HG02571 (cell line): ENCODE data around the gene FTCD.
"Not testable (repeated sequence)": the region's sequence is repeated elsewhere in the genome, so short reads cannot be mapped to it uniquely, and the experiment has no call there.

Experiments used
- ATAC-seq: cut with Tn5 transposase; IDR thresholded peaks from one replicate; pipeline ENCODE4 v1.9.1; 2021; ENCODE audit warnings: mild to moderate bottlenecking, moderate library complexity; ENCODE audit not compliant: unreplicated experiment

FTCD gene

GRCh38 chr21:46113497-46114176, 41.7 kb downstream of the FTCD start:
- ATAC-seq: no peak

GRCh38 chr21:46112725-46113215, 42.6 kb downstream of the FTCD start:
- ATAC-seq: no peak

GRCh38 chr21:46111857-46112724, 43.3 kb downstream of the FTCD start:
- no peak for ATAC-seq

- ATAC-seq: no peak
These were observed 44.2 kb downstream of the FTCD start for GRCh38 chr21:46111193-46111571.

DNA sequence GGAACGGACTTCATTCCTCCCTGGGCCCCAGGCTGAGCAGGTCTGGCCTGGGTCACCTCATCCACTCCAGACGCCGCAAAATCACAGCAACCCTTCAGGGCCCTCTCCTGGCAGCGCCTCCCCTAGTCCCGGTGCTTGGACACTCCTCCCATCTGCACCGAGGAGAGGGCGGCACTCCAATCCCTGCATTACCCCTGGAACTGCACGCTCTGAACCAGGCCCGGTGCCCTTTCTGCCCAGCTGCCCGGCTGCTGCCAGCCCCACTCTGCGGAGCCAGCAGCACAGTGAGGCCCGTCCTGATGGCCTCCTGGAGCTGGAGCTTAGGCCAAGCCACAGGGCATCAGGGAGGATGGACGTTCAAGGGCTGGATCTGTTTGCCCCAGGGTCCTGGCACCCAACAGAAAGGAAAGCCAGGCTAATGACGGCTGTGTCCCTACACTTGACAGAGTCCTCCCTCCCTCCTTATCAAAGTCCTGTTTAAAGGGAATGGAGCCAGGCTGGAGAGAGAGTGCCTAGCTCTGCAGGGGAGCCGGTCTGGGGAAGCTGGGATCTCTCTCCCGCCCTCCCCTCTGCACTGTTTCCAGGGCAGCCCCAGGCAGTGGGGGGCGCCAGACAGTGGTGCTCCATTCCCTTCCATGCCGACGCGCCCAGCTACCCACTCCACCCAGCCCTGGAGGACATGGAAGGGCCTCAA, 44.7 kb downstream of the FTCD start:
- ATAC-seq: no peak

- no peak for ATAC-seq
These were observed 45.8 kb downstream of the FTCD start for GRCh38 chr21:46109313-46110221.

DNA sequence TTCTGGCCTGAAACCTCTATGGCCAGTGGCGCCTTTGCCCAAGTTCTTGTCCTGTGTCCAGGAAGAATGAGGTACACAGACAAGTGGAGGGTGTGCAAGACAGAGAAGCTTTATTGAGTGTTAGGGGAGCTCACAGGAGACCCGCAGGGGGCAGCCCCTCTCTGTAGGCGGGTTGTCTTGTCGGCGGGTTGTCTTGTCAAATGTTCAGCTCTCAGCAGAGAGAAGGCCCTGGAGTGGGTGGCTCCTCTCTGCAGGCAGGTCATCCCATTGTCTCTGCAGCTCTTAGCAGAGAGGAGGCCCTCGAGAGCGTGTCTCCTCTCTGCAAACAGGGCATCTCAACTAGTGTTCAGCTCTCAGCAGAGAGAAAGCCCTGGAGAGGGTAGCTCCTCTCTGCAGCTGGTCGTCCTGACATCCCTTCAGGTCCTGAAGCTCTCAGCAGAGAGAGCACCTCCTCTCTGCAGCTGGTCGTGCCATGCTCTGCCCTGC, 46.5 kb downstream of the FTCD start:
- no peak for ATAC-seq

DNA sequence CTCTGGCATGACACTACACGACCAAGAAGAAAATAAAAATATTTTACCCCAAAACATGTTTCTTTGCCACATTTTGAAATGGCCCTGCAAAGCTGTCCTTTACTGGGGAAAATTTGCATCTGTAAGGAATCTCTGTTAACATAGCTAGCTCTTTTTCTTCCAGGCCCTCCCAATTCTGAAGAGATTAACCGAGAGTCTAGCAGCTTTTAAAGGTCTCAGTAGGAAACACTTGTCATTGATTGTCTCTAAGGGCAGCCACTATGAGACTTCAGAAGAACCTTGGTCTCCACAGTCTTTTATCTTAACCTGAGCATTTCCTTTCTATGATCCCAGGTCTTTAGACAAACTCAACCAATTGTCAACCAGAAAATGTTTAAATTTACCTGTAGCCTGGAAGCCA, 48.0 kb downstream of the FTCD start:
- ATAC-seq: not testable (repeated sequence)

GRCh38 chr21:46104104-46104503, 51.3 kb downstream of the FTCD start:
- no peak for ATAC-seq

DNA sequence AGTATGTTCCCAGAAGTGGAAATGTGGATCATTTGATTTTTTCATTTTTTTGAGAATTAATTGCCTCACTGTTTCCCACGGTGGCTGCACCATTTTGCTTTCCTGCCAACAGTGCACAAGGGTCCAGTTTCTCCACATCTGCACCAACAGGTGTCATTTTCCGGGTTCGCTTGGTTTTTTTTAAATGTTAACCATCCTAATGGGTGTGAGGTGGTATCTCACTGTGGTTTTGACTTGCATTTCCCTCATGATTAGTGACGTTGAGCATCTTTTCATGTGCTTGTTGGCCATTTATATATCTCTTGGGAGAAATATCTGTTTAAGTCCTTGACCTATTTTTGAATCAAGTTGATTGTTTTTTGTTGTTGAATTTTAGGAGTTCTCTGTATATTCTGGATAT, 54.5 kb downstream of the FTCD start:
- ATAC-seq: no peak

DNA sequence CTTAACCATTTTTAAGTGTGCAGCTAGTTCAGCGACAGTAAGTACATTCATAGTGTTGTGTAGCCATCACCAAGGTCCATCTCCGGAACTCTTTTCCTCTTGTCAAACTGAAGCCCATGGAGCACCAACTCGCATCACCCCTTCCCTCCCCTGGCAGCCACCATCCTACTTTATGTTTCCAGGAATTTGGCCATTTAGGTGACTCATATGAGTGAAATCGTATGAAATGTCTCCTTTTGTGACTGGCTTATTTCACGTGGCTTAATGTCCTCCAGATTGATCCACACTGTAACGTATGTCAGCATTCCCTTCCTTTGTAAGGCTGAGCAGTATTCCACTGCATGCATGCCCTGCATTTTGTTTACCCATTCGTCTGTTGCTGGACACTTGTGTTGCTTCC, 55.0 kb downstream of the FTCD start:
- ATAC-seq: no peak

GRCh38 chr21:46100020-46100419, 55.4 kb downstream of the FTCD start:
- ATAC-seq: no peak

DNA sequence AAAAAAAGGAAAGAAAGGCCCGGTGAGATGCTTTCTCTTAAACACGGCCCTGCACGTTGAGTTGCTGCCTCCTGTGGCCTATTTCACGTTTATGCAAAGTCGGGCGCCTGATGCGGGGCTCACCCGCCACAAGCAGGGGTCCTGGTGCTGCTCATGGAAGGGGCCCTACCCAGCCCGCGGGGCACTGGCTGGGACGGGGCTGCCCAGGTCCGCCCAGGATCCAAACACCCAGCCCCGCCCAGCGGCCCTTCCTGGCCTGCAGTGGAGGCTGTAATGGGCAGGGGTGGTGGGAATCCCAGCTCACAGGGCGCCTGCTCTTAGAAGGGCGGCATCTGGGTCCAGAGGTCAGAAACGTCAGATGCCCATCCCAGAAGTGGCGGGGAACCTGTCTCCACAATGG, 55.9 kb downstream of the FTCD start:
- no peak for ATAC-seq

DNA sequence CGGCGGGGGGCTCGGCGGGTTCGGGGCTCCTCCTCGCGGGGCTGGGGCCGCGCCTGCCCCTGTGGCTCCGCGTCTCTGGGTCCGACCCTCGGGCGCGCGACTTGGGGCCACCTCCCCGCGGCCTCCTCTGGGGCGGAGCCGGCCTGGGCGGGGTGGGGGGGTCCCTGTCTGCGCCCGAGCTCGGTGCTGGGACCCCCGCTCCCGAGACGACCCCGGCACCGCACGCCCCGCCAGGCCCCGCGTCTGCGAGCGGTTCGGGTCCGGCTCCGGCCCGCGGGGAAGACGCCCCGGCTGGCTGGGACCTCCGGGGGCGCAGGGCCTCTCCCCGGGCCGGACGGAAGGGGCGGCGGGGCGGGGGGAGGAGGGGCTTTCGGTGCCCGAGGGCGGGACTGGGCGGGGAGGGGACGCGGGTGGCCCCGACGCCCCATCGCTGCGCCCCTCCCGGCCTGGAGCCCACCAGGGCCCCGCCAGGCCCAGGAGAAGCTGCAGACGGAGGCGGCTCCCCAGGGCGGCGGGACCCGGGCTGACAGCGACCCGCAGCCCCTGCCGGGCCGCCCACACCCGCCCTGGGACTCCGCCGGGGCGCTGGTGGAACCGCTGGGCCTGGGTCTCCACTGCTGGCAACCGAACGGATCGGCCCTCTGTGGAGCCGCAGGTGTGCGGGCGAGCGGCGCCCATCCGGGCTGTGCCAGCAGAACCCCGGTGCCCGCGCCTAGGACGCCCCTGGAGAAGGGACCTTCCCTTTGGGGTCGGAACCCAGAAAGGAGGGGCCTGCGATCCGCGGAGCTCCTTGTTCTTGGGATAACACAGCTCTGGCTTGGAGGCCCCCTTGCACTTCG, 56.9 kb downstream of the FTCD start:
- no peak for ATAC-seq

GRCh38 chr21:46097336-46098293, 57.8 kb downstream of the FTCD start, which contains the start of gene COL6A2:
TSS of gene COL6A2 (plus strand) at chr21:46098112.
- no peak for ATAC-seq

- ATAC-seq: no peak
These were observed 58.6 kb downstream of the FTCD start for GRCh38 chr21:46096596-46097335.

DNA sequence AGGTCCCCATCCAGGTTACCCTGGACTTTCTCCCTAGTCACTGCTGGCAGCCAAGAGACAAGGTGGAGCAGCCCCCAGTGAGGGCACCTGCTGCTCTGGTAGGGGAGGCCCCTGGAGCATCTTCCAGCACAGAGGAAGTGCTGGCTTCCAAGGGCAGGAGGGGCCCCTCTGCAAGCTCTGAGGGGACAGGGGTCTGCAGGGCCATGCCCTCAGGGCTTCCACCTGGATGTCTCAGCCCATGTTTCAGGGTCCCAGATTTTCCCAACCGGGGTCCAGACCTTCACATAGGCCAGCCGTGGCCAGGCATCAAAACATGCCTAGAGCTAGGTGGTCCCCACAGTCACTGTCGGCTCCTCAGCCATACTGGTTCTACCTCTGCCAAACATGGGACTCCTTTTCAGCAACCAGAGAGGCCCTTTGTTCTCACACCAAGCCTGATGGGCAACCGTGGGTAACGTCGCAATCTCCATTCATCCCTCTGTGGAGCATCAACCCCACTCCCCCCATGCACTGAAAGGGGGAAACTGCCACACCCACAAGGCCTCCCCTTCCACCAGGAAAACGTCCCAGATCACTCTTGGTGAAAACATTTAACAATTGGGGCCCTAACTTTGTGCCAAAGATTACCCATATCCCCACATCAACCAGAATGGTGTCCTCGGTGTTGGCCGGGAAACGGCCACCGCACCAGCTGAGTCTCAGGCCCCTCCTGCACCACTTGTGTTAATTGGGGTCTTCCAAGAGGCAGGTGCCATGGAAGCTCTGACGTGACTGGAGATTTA, 59.4 kb downstream of the FTCD start:
- ATAC-seq: no peak
